ENCODE measurements around the gene SOBP.

Gene SOBP

GRCh38 chr6:107485157-107485556 lies 4.8 kb upstream of the SOBP start:
- ChIA-PET CTCF (interaction anchor here (0.6 to 3.0 kb wide), 6 partner anchors 13 to 457 kb away, joined by 3 to 12 read pairs (median 4); partner anchors contain the start of genes MTRES1 and PDSS2), POLR2A (interaction anchor here (2.8 kb wide), 1 partner anchor 26 kb away, joined by 14 read pairs; the partner anchor contains the start of gene PDSS2)
- Histone ChIP-seq H3K4me3 (ENCODE audit: low read depth, low read length) (no peak overlapping the region), H3K4me1 (ENCODE audit: control insufficient read depth, insufficient read depth, low read length) (peaks cover 11% of the 10 kb centered on the region; the same call in 1 of the 2 replicates), H3K27ac (ENCODE audit: extremely low read depth, low read depth, low read length) (no peak overlapping the region), H3K9me3 (ENCODE audit: control insufficient read depth, insufficient read depth, low read depth, low read length) (no peaks in the 10 kb centered on the region), H3K36me3 (ENCODE audit: control insufficient read depth in 2 of 2, insufficient read depth in 1 of 2, low read length in 2 of 2) (no peaks in the 10 kb centered on the region)
- TF ChIP-seq ZBTB11 (tag by site-specific recombination; conservative IDR thresholded peaks at IDR 0.05; ENCODE audit: low read depth) (no peak), ZNF76 (tag by site-specific recombination; IDR thresholded peaks at IDR 0.05; ENCODE audit: borderline replicate concordance, low read depth) (no peak), ZBTB8A (tag by site-specific recombination; IDR thresholded peaks at IDR 0.05) (no peak), ZNF843 (tag by site-specific recombination; IDR thresholded peaks at IDR 0.05) (no peak), ZNF350 (tag by site-specific recombination; IDR thresholded peaks at IDR 0.05) (no peak), ZIC2 (tag by site-specific recombination; IDR thresholded peaks at IDR 0.05) (no peak), ZNF677 (tag by site-specific recombination; IDR thresholded peaks at IDR 0.05) (no peak), SCRT1 (tag by site-specific recombination; IDR thresholded peaks at IDR 0.05; ENCODE audit: borderline replicate concordance) (no peak), ZXDB (tag by site-specific recombination; IDR thresholded peaks at IDR 0.05) (no peak), RBAK (tag by site-specific recombination; IDR thresholded peaks at IDR 0.05) (no peak), ZNF280C (tag by site-specific recombination; IDR thresholded peaks at IDR 0.05) (no peak)

DNA sequence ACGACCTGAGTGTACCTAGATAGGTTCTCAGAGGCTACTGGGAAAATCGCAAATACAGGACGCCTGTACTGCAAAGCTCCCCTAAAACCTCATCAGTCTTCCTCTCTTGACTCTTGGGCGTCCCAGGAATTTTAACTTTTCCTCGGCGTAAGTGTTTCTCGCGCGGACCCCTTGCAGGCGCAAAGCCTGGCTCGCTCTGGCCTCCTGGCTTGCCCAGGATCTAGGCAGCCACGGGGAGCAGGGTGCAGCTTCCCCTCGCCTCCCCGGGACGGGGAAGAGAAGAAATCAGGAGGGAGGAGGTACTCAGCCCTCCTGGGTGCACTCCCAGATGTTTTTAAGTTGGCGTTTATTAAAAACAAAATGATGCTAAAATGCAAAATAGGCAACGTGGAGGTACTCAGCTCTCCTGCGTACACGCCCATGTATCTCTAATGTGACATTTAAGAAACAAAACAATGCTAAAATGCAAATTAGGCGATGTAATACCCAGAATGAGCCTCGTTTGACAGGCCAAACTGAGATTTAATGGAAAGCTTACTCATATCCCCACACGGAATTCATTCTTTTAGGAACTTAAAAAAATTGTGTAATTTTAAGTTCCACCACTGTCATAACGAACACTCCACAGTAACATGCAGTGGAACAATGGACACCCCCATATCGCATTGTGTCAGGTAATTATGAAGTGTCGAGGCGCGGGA lies 1.6 kb upstream of the SOBP start:
- POLR2A ChIA-PET = interaction anchor here (0.8 to 9.4 kb wide), 6 partner anchors 9 to 302 kb away, joined by 3 to 104 read pairs (median 4); partner anchors contain the start of gene PDSS2
- Histone ChIP-seq H3K9me3 (ENCODE audit: control insufficient read depth, insufficient read depth, low read depth, low read length) (no peaks in the 10 kb centered on the region), H3K4me3 (ENCODE audit: low read depth, low read length) (peak overlapping the region; percentile 88), H3K27ac (ENCODE audit: extremely low read depth, low read depth, low read length) (peak overlapping the region; percentile 94; the same call in 1 of the 2 replicates), H3K4me1 (ENCODE audit: control insufficient read depth, insufficient read depth, low read length) (peaks cover 15% of the 10 kb centered on the region), H3K36me3 (ENCODE audit: control insufficient read depth in 2 of 2, insufficient read depth in 1 of 2, low read length in 2 of 2) (no peaks in the 10 kb centered on the region)
- CTCF ChIA-PET = interaction anchor here (0.6 to 2.6 kb wide), 9 partner anchors 11 to 186 kb away, joined by 3 to 9 read pairs (median 3); no protein-coding TSS in a partner anchor
- TF ChIP-seq YY1 (tag by site-specific recombination; IDR thresholded peaks at IDR 0.05) = 0 out of 2 replicates have a peak, but pooled peaks have one; percentile 34
- no peak for TF ChIP-seq TCF7L2 (IDR thresholded peaks at IDR 0.05; ENCODE audit: borderline replicate concordance, low read depth, low read length)
- TF ChIP-seq ZNF155 (tag by site-specific recombination; IDR thresholded peaks at IDR 0.05) = no peak
- TF ChIP-seq, protein P1, sequence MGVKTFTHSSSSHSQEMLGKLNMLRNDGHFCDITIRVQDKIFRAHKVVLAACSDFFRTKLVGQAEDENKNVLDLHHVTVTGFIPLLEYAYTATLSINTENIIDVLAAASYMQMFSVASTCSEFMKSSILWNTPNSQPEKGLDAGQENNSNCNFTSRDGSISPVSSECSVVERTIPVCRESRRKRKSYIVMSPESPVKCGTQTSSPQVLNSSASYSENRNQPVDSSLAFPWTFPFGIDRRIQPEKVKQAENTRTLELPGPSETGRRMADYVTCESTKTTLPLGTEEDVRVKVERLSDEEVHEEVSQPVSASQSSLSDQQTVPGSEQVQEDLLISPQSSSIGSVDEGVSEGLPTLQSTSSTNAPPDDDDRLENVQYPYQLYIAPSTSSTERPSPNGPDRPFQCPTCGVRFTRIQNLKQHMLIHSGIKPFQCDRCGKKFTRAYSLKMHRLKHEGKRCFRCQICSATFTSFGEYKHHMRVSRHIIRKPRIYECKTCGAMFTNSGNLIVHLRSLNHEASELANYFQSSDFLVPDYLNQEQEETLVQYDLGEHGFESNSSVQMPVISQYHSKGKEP (tag by site-specific recombination; IDR thresholded peaks at IDR 0.05) = 0 out of 2 replicates have a peak, but pooled peaks have one; percentile 5
- TF ChIP-seq ZBTB10 (tag by site-specific recombination; IDR thresholded peaks at IDR 0.05) = no peak
- no peak for TF ChIP-seq REPIN1 (tag by site-specific recombination; IDR thresholded peaks at IDR 0.05; ENCODE audit: low read depth)
- TF ChIP-seq ZEB2 (tag by site-specific recombination; IDR thresholded peaks at IDR 0.05) = no peak
- TF ChIP-seq ZNF544 (tag by site-specific recombination; IDR thresholded peaks at IDR 0.05) = no peak
- TF ChIP-seq ZNF112 (tag by site-specific recombination; IDR thresholded peaks at IDR 0.05) = no peak

Data from HEK293 (cell line).